Liver (tissue), 9 donors: ENCODE data around the gene SCN2B. TPM values are rescaled to one million over a fixed set of nuclear protein-coding genes. Genes with fewer than 3 reads are reported as not detected.

ENCODE experiments used
- DNase-seq: peaks from one replicate; pipeline ENCODE4 v3.0.0-alpha.2; 2017; ENCODE audit warnings: low spot score
- H3K27ac ChIP-seq, 2 donors: one replicate each; pipeline ENCODE4 v1.7.0; 2013; ENCODE audit warnings: inconsistent platforms in 2 of 2, low read length in 2 of 2, control low read depth in 1 of 2, low read depth in 1 of 2, mild to moderate bottlenecking in 1 of 2
- H3K27me3 ChIP-seq, 4 donors: one replicate each; pipeline versions ENCODE4 v1.6.1 to v1.7.0; 2013; ENCODE audit warnings: low read length in 3 of 4, inconsistent platforms in 1 of 4, mild to moderate bottlenecking in 1 of 4, moderate library complexity in 1 of 4; ENCODE audit not compliant: control insufficient read depth in 4 of 4, insufficient read depth in 4 of 4
- H3K36me3 ChIP-seq, 4 donors: one replicate each; pipeline versions ENCODE4 v1.6.1 to v1.7.0; 2013; ENCODE audit warnings: low read length in 3 of 4, mild to moderate bottlenecking in 3 of 4, low read depth in 1 of 4, moderate library complexity in 1 of 4; ENCODE audit not compliant: control insufficient read depth in 4 of 4, insufficient read depth in 3 of 4
- H3K4me1 ChIP-seq, 4 donors: one replicate each; pipeline versions ENCODE4 v1.6.1 to v1.7.0; 2013; ENCODE audit warnings: low read length in 3 of 4, mild to moderate bottlenecking in 3 of 4, moderate library complexity in 1 of 4; ENCODE audit not compliant: control insufficient read depth in 4 of 4, insufficient read depth in 4 of 4
- H3K4me3 ChIP-seq, 3 donors: one replicate each; pipeline versions ENCODE4 v1.6.1 to v1.7.0; 2013; ENCODE audit warnings: low read length in 3 of 3, control low read depth in 1 of 3, low read depth in 1 of 3, mild to moderate bottlenecking in 1 of 3
- H3K9ac ChIP-seq, 2 donors: one replicate each; pipeline ENCODE4 v1.7.0; 2013; ENCODE audit warnings: low read length in 2 of 2, mild to moderate bottlenecking in 2 of 2, moderate library complexity in 2 of 2, control low read depth in 1 of 2, low read depth in 1 of 2
- H3K9me3 ChIP-seq, 4 donors: one replicate each; pipeline versions ENCODE4 v1.6.1 to v1.7.0; 2013; ENCODE audit warnings: low read length in 3 of 4; ENCODE audit not compliant: control insufficient read depth in 4 of 4
- EGR1 ChIP-seq, 2 donors: IDR thresholded peaks; 2 replicates each; pipeline ENCODE4 v1.6.1; 2016 to 2018; ENCODE audit warnings: antibody characterized with exemption in 2 of 2, low read depth in 2 of 2
- FOXA1 ChIP-seq: IDR thresholded peaks from 2 replicates; pipeline ENCODE4 v1.6.1; 2016; ENCODE audit warnings: antibody characterized with exemption
- FOXA2 ChIP-seq: IDR thresholded peaks from 2 replicates; pipeline ENCODE4 v1.6.1; 2016; ENCODE audit warnings: antibody characterized with exemption
- GABPA ChIP-seq, 2 donors: IDR thresholded peaks in 1 of 2; conservative IDR thresholded peaks in 1 of 2; 2 replicates each; pipeline ENCODE4 v1.6.1; 2016; ENCODE audit warnings: antibody characterized with exemption in 2 of 2, mild to moderate bottlenecking in 1 of 2, moderate library complexity in 1 of 2
- HNF4A ChIP-seq, 2 donors: conservative IDR thresholded peaks; 2 replicates each; pipeline ENCODE4 v1.6.1; 2016; ENCODE audit warnings: antibody characterized with exemption in 2 of 2, mild to moderate bottlenecking in 2 of 2
- HNF4G ChIP-seq: IDR thresholded peaks from 2 replicates; pipeline ENCODE4 v1.6.1; 2016; ENCODE audit warnings: antibody characterized with exemption
- JUND ChIP-seq, 2 donors: IDR thresholded peaks; 2 replicates each; pipeline ENCODE4 v1.6.1; 2016; ENCODE audit warnings: antibody characterized with exemption in 2 of 2
- NR2F2 ChIP-seq: IDR thresholded peaks from 2 replicates; pipeline ENCODE4 v1.6.1; 2016; ENCODE audit warnings: antibody characterized with exemption
- RAD21 ChIP-seq, 2 donors: IDR thresholded peaks; 2 replicates each; pipeline ENCODE4 v1.6.1; 2016; ENCODE audit warnings: antibody characterized with exemption in 2 of 2, mild to moderate bottlenecking in 2 of 2
- REST ChIP-seq: IDR thresholded peaks from 2 replicates; pipeline ENCODE4 v1.6.1; 2016; ENCODE audit warnings: antibody characterized with exemption, mild to moderate bottlenecking
- RXRA ChIP-seq, 2 donors: IDR thresholded peaks; 2 replicates each; pipeline ENCODE4 v1.6.1; 2017 to 2018; ENCODE audit warnings: antibody characterized with exemption in 2 of 2, mild to moderate bottlenecking in 1 of 2
- SP1 ChIP-seq: IDR thresholded peaks from 2 replicates; pipeline ENCODE4 v1.6.1; 2018; ENCODE audit warnings: antibody characterized with exemption, mild to moderate bottlenecking
- TAF1 ChIP-seq: conservative IDR thresholded peaks from 2 replicates; pipeline ENCODE4 v1.6.1; 2016; ENCODE audit warnings: antibody characterized with exemption, mild to moderate bottlenecking
- YY1 ChIP-seq: IDR thresholded peaks from 2 replicates; pipeline ENCODE4 v1.6.1; 2016; ENCODE audit warnings: antibody characterized with exemption, mild to moderate bottlenecking
- WGBS: extraction: QIAGEN DNeasy Blood & Tissue Kit; methylation state at CpG from one replicate; pipeline ENCODE4 v1.1.7; 2013; 5-methylcytosine and 5-hydroxymethylcytosine counted together
- polyA plus RNA-seq, 2 donors: library from polyadenylated mRNA; stranded (reverse) in 1 of 2; unstranded in 1 of 2; fragments of 200-250 nt in 1 of 2; fragments of >200 nt in 1 of 2; fragmentation: Nextera tagmentation in 1 of 2; extraction: Ambion mirVana in 1 of 2; gene quantifications; one replicate each; pipeline versions ENCODE4 v1.2.1 to v1.2.3, GENCODE V29; 2013 to 2015
- total RNA-seq, 2 donors: library from RNA; depleted of rRNA; stranded (reverse); fragments of >200 nt; gene quantifications; one replicate each; pipeline ENCODE4 v1.2.3, GENCODE V29; 2014
- TF ChIP-seq, protein P1 (sequence below): IDR thresholded peaks from 2 replicates; pipeline ENCODE4 v1.6.1; 2016; ENCODE audit warnings: antibody characterized with exemption
- TF ChIP-seq, protein P2 (sequence below): fragments of 150-350 bp; IDR thresholded peaks from 2 replicates; pipeline ENCODE4 v1.5.1; 2017; ENCODE audit warnings: improper control_type of control experiment, low read depth, low read length; ENCODE audit not compliant: missing input control
- TF ChIP-seq, protein P3 (sequence below): IDR thresholded peaks from 2 replicates; pipeline ENCODE4 v1.6.1; 2016; ENCODE audit warnings: antibody characterized with exemption
- TF ChIP-seq, protein P4 (sequence below): IDR thresholded peaks from 2 replicates; pipeline ENCODE4 v1.6.1; 2016; ENCODE audit warnings: antibody characterized with exemption
- donor health status: healthy.
- donor health status: healthy.
- donor health status: healthy.
- donor health status: healthy.
- donor health status: healthy.

Gene SCN2B
- total and polyA plus RNA-seq, 4 donors, result 0.01 to 0.05 TPM; not detected in 2

DNA sequence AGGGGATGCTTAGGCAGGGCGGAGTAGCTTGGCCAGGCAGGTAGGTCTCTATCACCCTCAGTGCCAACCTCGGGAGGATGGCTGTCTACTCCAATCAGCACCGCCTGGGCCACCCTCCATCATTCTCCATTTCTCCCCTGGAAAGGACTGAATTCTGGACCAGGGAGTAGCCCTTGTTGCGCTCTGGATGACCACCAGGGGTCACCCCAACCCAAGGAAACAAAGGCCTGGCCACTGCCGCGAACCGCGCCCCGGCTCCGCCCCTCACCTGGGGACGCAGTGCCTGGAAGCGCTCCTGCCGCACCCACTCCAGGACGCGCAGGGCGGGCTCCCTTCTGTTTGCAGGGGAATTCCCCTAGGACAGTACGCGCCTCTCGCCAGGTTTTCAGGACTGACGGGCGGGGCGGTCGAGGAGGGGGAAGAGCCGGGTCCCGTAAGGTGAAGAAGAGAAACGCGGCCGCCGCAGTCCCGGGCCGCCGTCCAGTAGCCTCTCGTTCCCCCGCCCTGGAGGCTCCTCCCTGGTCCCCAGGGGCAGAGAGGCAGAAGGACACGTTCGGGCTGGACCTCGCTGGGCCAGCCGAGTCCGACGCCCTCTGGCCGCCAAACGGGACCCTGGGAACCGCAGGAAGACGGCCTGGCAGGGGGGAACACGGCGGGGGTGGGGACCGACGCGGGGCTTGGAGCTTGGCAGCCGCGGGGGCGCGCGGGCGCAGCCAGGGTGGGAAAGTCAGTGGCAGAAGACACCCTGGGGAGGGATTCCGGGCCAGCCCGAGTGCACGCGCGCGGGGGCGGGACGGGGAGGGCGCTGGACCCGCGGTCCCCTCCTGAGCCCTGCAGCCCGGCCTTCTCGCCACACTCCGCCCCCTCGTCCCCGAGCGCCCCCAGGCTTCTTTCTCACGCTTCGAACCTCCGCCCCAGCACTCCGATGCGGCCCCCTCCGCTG lies 30.9 kb downstream of the SCN2B start (continued):
- TF ChIP-seq REST, result no peak
- TF ChIP-seq, protein P1, sequence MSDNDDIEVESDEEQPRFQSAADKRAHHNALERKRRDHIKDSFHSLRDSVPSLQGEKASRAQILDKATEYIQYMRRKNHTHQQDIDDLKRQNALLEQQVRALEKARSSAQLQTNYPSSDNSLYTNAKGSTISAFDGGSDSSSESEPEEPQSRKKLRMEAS, result no peak
- TF ChIP-seq, protein P2, sequence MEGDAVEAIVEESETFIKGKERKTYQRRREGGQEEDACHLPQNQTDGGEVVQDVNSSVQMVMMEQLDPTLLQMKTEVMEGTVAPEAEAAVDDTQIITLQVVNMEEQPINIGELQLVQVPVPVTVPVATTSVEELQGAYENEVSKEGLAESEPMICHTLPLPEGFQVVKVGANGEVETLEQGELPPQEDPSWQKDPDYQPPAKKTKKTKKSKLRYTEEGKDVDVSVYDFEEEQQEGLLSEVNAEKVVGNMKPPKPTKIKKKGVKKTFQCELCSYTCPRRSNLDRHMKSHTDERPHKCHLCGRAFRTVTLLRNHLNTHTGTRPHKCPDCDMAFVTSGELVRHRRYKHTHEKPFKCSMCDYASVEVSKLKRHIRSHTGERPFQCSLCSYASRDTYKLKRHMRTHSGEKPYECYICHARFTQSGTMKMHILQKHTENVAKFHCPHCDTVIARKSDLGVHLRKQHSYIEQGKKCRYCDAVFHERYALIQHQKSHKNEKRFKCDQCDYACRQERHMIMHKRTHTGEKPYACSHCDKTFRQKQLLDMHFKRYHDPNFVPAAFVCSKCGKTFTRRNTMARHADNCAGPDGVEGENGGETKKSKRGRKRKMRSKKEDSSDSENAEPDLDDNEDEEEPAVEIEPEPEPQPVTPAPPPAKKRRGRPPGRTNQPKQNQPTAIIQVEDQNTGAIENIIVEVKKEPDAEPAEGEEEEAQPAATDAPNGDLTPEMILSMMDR, result peak; percentile 96

GRCh38 chr11:118144301-118145268 lies 31.9 kb downstream of the SCN2B start:
- H3K9me3 ChIP-seq, result no peaks in the 10 kb centered on the region
- no peak overlapping the region for H3K9ac ChIP-seq
- WGBS, result 47% methylated on average over 20 of the region's 20 CpGs
- DNase-seq, result no peak
- H3K4me1 ChIP-seq, result peaks cover 0 to 11% (median 1%) of the 10 kb centered on the region in 4 donors
- no peak overlapping the region for H3K4me3 ChIP-seq
- H3K36me3 ChIP-seq, result no peaks in the 10 kb centered on the region
- TF ChIP-seq, protein P1, result no peak
- TF ChIP-seq RAD21 (IDR thresholded peaks at IDR 0.05) (no peak), TAF1 (no peak), NR2F2 (no peak), YY1 (no peak), RXRA (IDR thresholded peaks at IDR 0.05) (no peak), GABPA (IDR thresholded peaks at IDR 0.05 in 1 of 2, conservative IDR thresholded peaks at IDR 0.05 in 1 of 2) (no peak), EGR1 (IDR thresholded peaks at IDR 0.05; ENCODE audit: low read depth in 2 of 2) (no peak), JUND (IDR thresholded peaks at IDR 0.05) (no peak), FOXA2 (no peak), SP1 (no peak), HNF4G (no peak), FOXA1 (no peak), HNF4A (conservative IDR thresholded peaks at IDR 0.05) (no peak)
- TF ChIP-seq, protein P3, sequence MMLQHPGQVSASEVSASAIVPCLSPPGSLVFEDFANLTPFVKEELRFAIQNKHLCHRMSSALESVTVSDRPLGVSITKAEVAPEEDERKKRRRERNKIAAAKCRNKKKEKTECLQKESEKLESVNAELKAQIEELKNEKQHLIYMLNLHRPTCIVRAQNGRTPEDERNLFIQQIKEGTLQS, result no peak
- TF ChIP-seq, protein P2, result no peak
- TF ChIP-seq, protein P4, sequence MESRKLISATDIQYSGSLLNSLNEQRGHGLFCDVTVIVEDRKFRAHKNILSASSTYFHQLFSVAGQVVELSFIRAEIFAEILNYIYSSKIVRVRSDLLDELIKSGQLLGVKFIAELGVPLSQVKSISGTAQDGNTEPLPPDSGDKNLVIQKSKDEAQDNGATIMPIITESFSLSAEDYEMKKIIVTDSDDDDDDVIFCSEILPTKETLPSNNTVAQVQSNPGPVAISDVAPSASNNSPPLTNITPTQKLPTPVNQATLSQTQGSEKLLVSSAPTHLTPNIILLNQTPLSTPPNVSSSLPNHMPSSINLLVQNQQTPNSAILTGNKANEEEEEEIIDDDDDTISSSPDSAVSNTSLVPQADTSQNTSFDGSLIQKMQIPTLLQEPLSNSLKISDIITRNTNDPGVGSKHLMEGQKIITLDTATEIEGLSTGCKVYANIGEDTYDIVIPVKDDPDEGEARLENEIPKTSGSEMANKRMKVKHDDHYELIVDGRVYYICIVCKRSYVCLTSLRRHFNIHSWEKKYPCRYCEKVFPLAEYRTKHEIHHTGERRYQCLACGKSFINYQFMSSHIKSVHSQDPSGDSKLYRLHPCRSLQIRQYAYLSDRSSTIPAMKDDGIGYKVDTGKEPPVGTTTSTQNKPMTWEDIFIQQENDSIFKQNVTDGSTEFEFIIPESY, result no peak
- peaks cover 0 to 9% (median 0%) of the 10 kb centered on the region in 4 donors for H3K27me3 ChIP-seq
- no peak overlapping the region for H3K27ac ChIP-seq
